Stimulated activated CD4-positive, alpha-beta T cell treated with anti-CD3 and anti-CD28 coated beads, Interleukin-1b, Interleukin-23, amount 100 ng/mL, for 24 hours (primary cell): Measurements from ENCODE around the gene ARRB1.
"Not testable (repeated sequence)": the region's sequence is repeated elsewhere in the genome, so short reads cannot be mapped to it uniquely, and the experiment has no call there.

Experiments
- DNase-seq, 4 experiments: peaks; one replicate each; pipeline ENCODE4 v3.0.0-alpha.2; 2020; ENCODE audit warnings: low read depth in 4 of 4, low spot score in 1 of 4

Gene ARRB1

GRCh38 chr11:75325713-75326438 is 25.6 kb downstream of the ARRB1 start:
- DNase-seq = peak in 2 of 4 experiments; percentile 45 to 60

- no peak for DNase-seq
Observed at GRCh38 chr11:75324740-75325139, 26.7 kb downstream of the ARRB1 start.

GRCh38 chr11:75324189-75324588 is 27.3 kb downstream of the ARRB1 start:
- DNase-seq = no peak

GRCh38 chr11:75323609-75324008 is 27.9 kb downstream of the ARRB1 start:
- no peak for DNase-seq

- no peak for DNase-seq
Observed at GRCh38 chr11:75320643-75321042, 30.8 kb downstream of the ARRB1 start.

- no peak for DNase-seq
Observed at GRCh38 chr11:75320046-75320618, 31.3 kb downstream of the ARRB1 start.

GRCh38 chr11:75319035-75319877 is 32.2 kb downstream of the ARRB1 start:
- no peak for DNase-seq

GRCh38 chr11:75317446-75318122 is 33.9 kb downstream of the ARRB1 start:
- DNase-seq = no peak

- no peak for DNase-seq
Observed at GRCh38 chr11:75315439-75315805, 36.0 kb downstream of the ARRB1 start.

- no peak for DNase-seq
Observed at GRCh38 chr11:75314771-75315438, 36.6 kb downstream of the ARRB1 start.

- no peak for DNase-seq
Observed at GRCh38 chr11:75313513-75314272, 37.8 kb downstream of the ARRB1 start.

- no peak for DNase-seq
Observed at GRCh38 chr11:75312346-75312745, 39.1 kb downstream of the ARRB1 start.

GRCh38 chr11:75311858-75312288 is 39.6 kb downstream of the ARRB1 start:
- DNase-seq = no peak

- no peak for DNase-seq
Observed at GRCh38 chr11:75308986-75309385, 42.5 kb downstream of the ARRB1 start.

GRCh38 chr11:75308116-75308515 is 43.3 kb downstream of the ARRB1 start:
- DNase-seq = no peak

GRCh38 chr11:75307058-75307457 is 44.4 kb downstream of the ARRB1 start:
- no peak for DNase-seq

- DNase-seq = no peak
Observed at GRCh38 chr11:75306529-75306928, 44.9 kb downstream of the ARRB1 start.

GRCh38 chr11:75305993-75306392 is 45.5 kb downstream of the ARRB1 start:
- no peak for DNase-seq

GRCh38 chr11:75305452-75305851 is 46.0 kb downstream of the ARRB1 start:
- no peak for DNase-seq

- not testable (repeated sequence) for DNase-seq
Observed at GRCh38 chr11:75304941-75305340, 46.5 kb downstream of the ARRB1 start.
